Endothelial cell of umbilical vein (primary cell): ENCODE measurements around the gene IDH1. TPM values are rescaled to one million over a fixed set of nuclear protein-coding genes. Genes with fewer than 3 reads are reported as not detected.

Source experiments
- BruUV-seq: library from RNA; stranded (reverse); fragments of 400-500 nt; replicated peaks from 2 replicates; lab custom pipeline; 2021; lab: Mats Ljungman, UMichigan
- CTCF ChIA-PET: fragments of 300-600, 350-600 bp; sonication (Branson Sonifier 250); formaldehyde crosslinking; loops from one replicate; lab custom pipeline; 2021; ENCODE audit warnings: antibody characterized with exemption, inconsistent platforms; lab: Charles Lee
- POLR2A ChIA-PET: fragments of 300-600, 350-600 bp; sonication (Branson Sonifier 250); formaldehyde crosslinking; loops from one replicate; lab custom pipeline; 2021; ENCODE audit warnings: antibody characterized with exemption, inconsistent platforms; lab: Charles Lee
- DNase-seq: peaks from one replicate; pipeline ENCODE4 v3.0.0-alpha.2; 2011; ENCODE audit warnings: low read depth, low spot score
- FAIRE-seq: peaks from 2 replicates; lab custom pipeline; 2011; peaks lifted over from hg19 to GRCh38; lab: Jason Lieb, UNC
- H2AFZ ChIP-seq: 2 replicates; pipeline ENCODE4 v1.6.0; 2012; ENCODE audit warnings: low read depth, low read length, control low read depth, inconsistent platforms
- H3K27ac ChIP-seq: 2 replicates; pipeline ENCODE4 v1.5.1; 2011; ENCODE audit warnings: low read depth, mild to moderate bottlenecking, control low read depth, low read length, moderate library complexity; ENCODE audit not compliant: insufficient read depth
- H3K27me3 ChIP-seq, 2 experiments: 2 replicates each; pipeline versions ENCODE4 v1.6.0 to v1.6.1; 2011; ENCODE audit warnings: low read length in 2 of 2, mixed read lengths in 1 of 2; ENCODE audit not compliant: control insufficient read depth in 2 of 2, insufficient read depth in 2 of 2
- H3K36me3 ChIP-seq, 2 experiments: 2 replicates in 1 of 2; 3 replicates in 1 of 2; pipeline ENCODE4 v1.5.1; 2011; ENCODE audit warnings: low read length in 2 of 2, mild to moderate bottlenecking in 1 of 2, moderate library complexity in 1 of 2; ENCODE audit not compliant: control insufficient read depth in 2 of 2, insufficient read depth in 2 of 2; ENCODE audit errors: extremely low read depth in 1 of 2
- H3K4me1 ChIP-seq: 3 replicates; pipeline ENCODE4 v1.5.1; 2011; ENCODE audit warnings: mild to moderate bottlenecking, low read length; ENCODE audit not compliant: control insufficient read depth, insufficient read depth; ENCODE audit errors: extremely low read depth
- H3K4me2 ChIP-seq: 2 replicates; pipeline ENCODE4 v1.6.1; 2011; ENCODE audit warnings: low read length, control low read depth, mixed read lengths; ENCODE audit not compliant: insufficient read depth
- H3K4me3 ChIP-seq, 3 experiments: fragments of 200-600 bp in 1 of 3; sonication (generic), shearing (Covaris generic) in 1 of 3; replicated peaks in 1 of 3; 2 replicates each; pipeline ENCODE4 v1.5.1; 2011 to 2016; ENCODE audit warnings: control low read depth in 3 of 3, low read length in 3 of 3, mild to moderate bottlenecking in 2 of 3, inconsistent platforms in 1 of 3, low read depth in 1 of 3, moderate library complexity in 1 of 3; ENCODE audit not compliant: insufficient read depth in 1 of 3
- H3K79me2 ChIP-seq: 2 replicates; pipeline ENCODE4 v1.6.0; 2012; ENCODE audit warnings: low read length, inconsistent platforms; ENCODE audit not compliant: control insufficient read depth, insufficient read depth
- H3K9ac ChIP-seq: replicated peaks from 2 replicates; pipeline ENCODE3; 2011; ENCODE audit warnings: low read length, control low read depth; ENCODE audit not compliant: insufficient read depth; ENCODE audit errors: extremely low read depth
- H3K9me1 ChIP-seq: replicated peaks from 3 replicates; pipeline ENCODE4 v1.6.0; 2011; ENCODE audit warnings: mild to moderate bottlenecking, low read length; ENCODE audit not compliant: control insufficient read depth, insufficient read depth; ENCODE audit errors: extremely low read depth
- H3K9me3 ChIP-seq: replicated peaks from 2 replicates; pipeline ENCODE4 v1.5.1; 2012; ENCODE audit warnings: low read length, inconsistent platforms; ENCODE audit not compliant: control insufficient read depth, insufficient read depth
- H4K20me1 ChIP-seq: replicated peaks from 2 replicates; pipeline ENCODE3; 2011; ENCODE audit warnings: mild to moderate bottlenecking, low read length; ENCODE audit not compliant: control insufficient read depth, insufficient read depth; ENCODE audit errors: extremely low read depth
- EZH2 ChIP-seq: IDR thresholded peaks from 2 replicates; pipeline ENCODE4 v1.6.1; 2012; ENCODE audit warnings: borderline replicate concordance, low read depth, mild to moderate bottlenecking, moderate library complexity, low read length, inconsistent platforms; ENCODE audit not compliant: severe bottlenecking
- FOS ChIP-seq: IDR thresholded peaks from 2 replicates; pipeline ENCODE4 v1.6.1; 2011; ENCODE audit warnings: mild to moderate bottlenecking, low read length, moderate library complexity, borderline replicate concordance; ENCODE audit not compliant: insufficient read depth
- GATA2 ChIP-seq: IDR thresholded peaks from 2 replicates; pipeline ENCODE4 v1.7.0; 2011; ENCODE audit warnings: low read depth, mild to moderate bottlenecking, moderate library complexity, mixed read lengths, low read length; ENCODE audit not compliant: insufficient read length, insufficient read depth
- JUN ChIP-seq: IDR thresholded peaks from 2 replicates; pipeline ENCODE4 v1.6.1; 2011; ENCODE audit warnings: borderline replicate concordance, low read depth; ENCODE audit not compliant: insufficient read length, insufficient read depth
- MYC ChIP-seq: IDR thresholded peaks from one replicate; pipeline ENCODE4 v1.6.1; 2011; ENCODE audit warnings: mild to moderate bottlenecking, low read depth, low read length
- POLR2A ChIP-seq: IDR thresholded peaks from 2 replicates; pipeline ENCODE4 v1.6.1; 2012; ENCODE audit warnings: low read depth, mild to moderate bottlenecking, control low read depth, low read length
- POLR2AphosphoS5 ChIP-seq: IDR thresholded peaks from 2 replicates; pipeline ENCODE4 v1.6.1; 2012; ENCODE audit warnings: low read depth, mild to moderate bottlenecking, control low read depth, low read length, moderate library complexity; ENCODE audit not compliant: insufficient read depth
- dilution Hi-C: fragments of 300-500 bp; cut with MboI; formaldehyde crosslinking; loops from one replicate; pipeline ENCODE4 v1.15.0; 2019; ENCODE audit warnings: low sequenced_read_pairs; ENCODE audit not compliant: extremely low pct_ligation_motif_present
- intact Hi-C: fragments of 100-400 bp; cut with micrococcal nuclease; formaldehyde crosslinking; loops from one replicate; pipeline ENCODE4 v1.10.0; 2022
- polyA plus RNA-seq, 4 experiments: library from polyadenylated mRNA; depleted of rRNA in 3 of 4; stranded (reverse) in 3 of 4; unstranded in 1 of 4; fragments of >200 nt; gene quantifications; 2 replicates each; pipeline versions ENCODE4 v1.2.1 to v1.2.3, GENCODE V29; 2011 to 2012; ENCODE audit warnings: missing spikeins in 1 of 4
- total RNA-seq: library from RNA; stranded (reverse); gene quantifications from 2 replicates; pipeline ENCODE4 v1.2.3, GENCODE V29; 2021
- TF ChIP-seq, protein P1 (sequence below): IDR thresholded peaks from 2 replicates; pipeline ENCODE4 v1.6.1; 2011; ENCODE audit not compliant: insufficient read depth, insufficient read length
- TF ChIP-seq, protein P2 (sequence below), 2 donors: IDR thresholded peaks; 1 replicate in 1 of 2; 2 replicates in 1 of 2; pipeline ENCODE4 v1.5.1; 2011; ENCODE audit warnings: low read length in 2 of 2, mild to moderate bottlenecking in 2 of 2, moderate library complexity in 2 of 2, control low read depth in 1 of 2, inconsistent platforms in 1 of 2, low read depth in 1 of 2; ENCODE audit not compliant: insufficient read depth in 1 of 2; ENCODE audit errors: extremely low read depth in 1 of 2

Gene IDH1
- total and polyA plus RNA-seq, 2 donors (not counting 3 experiments of a cell fraction or from before 2014, with no cell fraction given): 63.1 to 107 TPM

- TF ChIP-seq FOS (no peak), MYC (no peak), POLR2AphosphoS5 (no peak), EZH2 (no peak), POLR2A (no peak), JUN (no peak), GATA2 (no peak)
- TF ChIP-seq, protein P1, sequence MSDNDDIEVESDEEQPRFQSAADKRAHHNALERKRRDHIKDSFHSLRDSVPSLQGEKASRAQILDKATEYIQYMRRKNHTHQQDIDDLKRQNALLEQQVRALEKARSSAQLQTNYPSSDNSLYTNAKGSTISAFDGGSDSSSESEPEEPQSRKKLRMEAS: no peak
- TF ChIP-seq, protein P2, sequence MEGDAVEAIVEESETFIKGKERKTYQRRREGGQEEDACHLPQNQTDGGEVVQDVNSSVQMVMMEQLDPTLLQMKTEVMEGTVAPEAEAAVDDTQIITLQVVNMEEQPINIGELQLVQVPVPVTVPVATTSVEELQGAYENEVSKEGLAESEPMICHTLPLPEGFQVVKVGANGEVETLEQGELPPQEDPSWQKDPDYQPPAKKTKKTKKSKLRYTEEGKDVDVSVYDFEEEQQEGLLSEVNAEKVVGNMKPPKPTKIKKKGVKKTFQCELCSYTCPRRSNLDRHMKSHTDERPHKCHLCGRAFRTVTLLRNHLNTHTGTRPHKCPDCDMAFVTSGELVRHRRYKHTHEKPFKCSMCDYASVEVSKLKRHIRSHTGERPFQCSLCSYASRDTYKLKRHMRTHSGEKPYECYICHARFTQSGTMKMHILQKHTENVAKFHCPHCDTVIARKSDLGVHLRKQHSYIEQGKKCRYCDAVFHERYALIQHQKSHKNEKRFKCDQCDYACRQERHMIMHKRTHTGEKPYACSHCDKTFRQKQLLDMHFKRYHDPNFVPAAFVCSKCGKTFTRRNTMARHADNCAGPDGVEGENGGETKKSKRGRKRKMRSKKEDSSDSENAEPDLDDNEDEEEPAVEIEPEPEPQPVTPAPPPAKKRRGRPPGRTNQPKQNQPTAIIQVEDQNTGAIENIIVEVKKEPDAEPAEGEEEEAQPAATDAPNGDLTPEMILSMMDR (IDR thresholded peaks at IDR 0.05; ENCODE audit: extremely low read depth in 1 of 2, insufficient read depth in 1 of 2, low read depth in 1 of 2, low read length in 2 of 2): no peak
- intact Hi-C loops: loop anchor here (10.0 kb wide), 1 partner anchor 486 kb away; the partner anchor contains the start of gene FZD5
- DNase-seq: peak; percentile 33
Observed at GRCh38 chr2:208250388-208250787, 4.5 kb downstream of the IDH1 start.

More at GRCh38 chr2:208250388-208250787, 4.5 kb downstream of the IDH1 start:
- H3K27ac ChIP-seq: no peak overlapping the region
- no TSS peak for BruUV-seq
- no peak overlapping the region for H3K4me3 ChIP-seq
- peaks cover 7 to 38% of the 10 kb centered on the region in 2 experiments for H3K36me3 ChIP-seq
- H3K27me3 ChIP-seq: no peaks in the 10 kb centered on the region
- FAIRE-seq: no peak
- peaks cover 6% of the 10 kb centered on the region for H3K79me2 ChIP-seq
- no peaks in the 10 kb centered on the region for H3K9me1 ChIP-seq
- H3K4me1 ChIP-seq: peaks cover 28% of the 10 kb centered on the region
- H4K20me1 ChIP-seq: no peaks in the 10 kb centered on the region
- H2AFZ ChIP-seq: no peak overlapping the region
- ChIA-PET POLR2A (no interaction called here), CTCF (interaction anchor here (6.6 kb wide), 1 partner anchor 74 kb away, joined by 90 read pairs; no protein-coding TSS in a partner anchor)
- dilution Hi-C loops: no loop called here
- no peak overlapping the region for H3K4me2 ChIP-seq
- H3K9ac ChIP-seq: no peak overlapping the region
- H3K9me3 ChIP-seq: no peaks in the 10 kb centered on the region
